Activated T-helper 1 cell treated with Interleukin-2 at 50 U/mL for 16 hours (primary cell): ENCODE data around the gene ARCN1.
"Not testable (repeated sequence)": the region's sequence is repeated elsewhere in the genome, so short reads cannot be mapped to it uniquely, and the experiment has no call there.

Source experiments
- DNase-seq: peaks from one replicate; pipeline ENCODE4 v3.0.0-alpha.2; 2020; ENCODE audit warnings: low read depth

The ARCN1 gene

GRCh38 chr11:118544647-118545010 lies 27.6 kb upstream of the ARCN1 start:
- no peak for DNase-seq

- DNase-seq = no peak
Measured at GRCh38 chr11:118545533-118545932, 26.7 kb upstream of the ARCN1 start.

GRCh38 chr11:118547132-118547531 lies 25.1 kb upstream of the ARCN1 start:
- DNase-seq = no peak

GRCh38 chr11:118552341-118552740 lies 19.9 kb upstream of the ARCN1 start:
- DNase-seq = no peak

GRCh38 chr11:118560806-118561205 lies 11.4 kb upstream of the ARCN1 start:
- DNase-seq = no peak

- no peak for DNase-seq
Measured at GRCh38 chr11:118565051-118565450, 7.2 kb upstream of the ARCN1 start.

- DNase-seq = no peak
Measured at GRCh38 chr11:118569670-118570069, 2.5 kb upstream of the ARCN1 start.

GRCh38 chr11:118570787-118571186 lies 1.4 kb upstream of the ARCN1 start:
- DNase-seq = no peak

GRCh38 chr11:118571701-118572060 lies 528 bp upstream of the ARCN1 start:
- not testable (repeated sequence) for DNase-seq

GRCh38 chr11:118572981-118573550 lies 857 bp downstream of the ARCN1 start:
- DNase-seq = no peak

DNA sequence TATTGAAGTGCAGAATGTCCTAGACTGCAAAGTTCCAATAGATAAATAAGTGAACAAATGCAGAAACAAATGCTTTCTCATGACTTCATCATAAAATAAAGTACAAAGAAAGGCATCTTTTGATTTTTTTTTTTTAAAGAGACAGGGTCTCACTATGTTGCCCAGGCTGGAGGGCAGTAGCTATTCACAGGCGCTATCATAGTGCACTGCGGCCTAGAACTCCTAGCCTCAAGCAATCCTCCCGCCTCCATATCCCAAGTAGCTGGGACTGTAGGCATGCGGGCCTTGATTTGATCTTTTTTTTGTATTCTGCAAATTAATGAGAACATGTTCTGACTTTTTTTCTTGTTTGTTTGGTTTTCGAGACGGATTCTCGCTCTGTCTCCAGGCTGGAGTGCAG lies 2.4 kb downstream of the ARCN1 start:
- no peak for DNase-seq

DNA sequence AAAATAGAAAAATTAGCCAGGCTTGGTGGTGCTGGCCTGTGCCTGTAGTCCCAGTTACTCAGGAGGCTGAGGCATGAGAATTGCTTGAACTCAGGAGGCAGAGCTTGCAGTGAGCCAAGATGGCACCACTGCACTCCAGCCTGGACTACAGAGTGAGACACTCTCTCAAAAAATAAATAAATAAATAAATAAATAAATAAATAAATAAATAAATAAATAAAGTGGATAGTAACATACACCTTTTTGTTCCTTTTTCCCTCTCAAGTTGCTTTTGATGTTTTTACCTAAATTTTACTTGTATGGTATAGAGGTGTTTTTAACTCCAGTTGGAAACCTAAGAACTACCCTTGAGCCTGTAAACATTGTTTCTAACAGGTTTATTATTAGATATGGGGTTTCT lies 5.8 kb downstream of the ARCN1 start:
- not testable (repeated sequence) for DNase-seq

DNA sequence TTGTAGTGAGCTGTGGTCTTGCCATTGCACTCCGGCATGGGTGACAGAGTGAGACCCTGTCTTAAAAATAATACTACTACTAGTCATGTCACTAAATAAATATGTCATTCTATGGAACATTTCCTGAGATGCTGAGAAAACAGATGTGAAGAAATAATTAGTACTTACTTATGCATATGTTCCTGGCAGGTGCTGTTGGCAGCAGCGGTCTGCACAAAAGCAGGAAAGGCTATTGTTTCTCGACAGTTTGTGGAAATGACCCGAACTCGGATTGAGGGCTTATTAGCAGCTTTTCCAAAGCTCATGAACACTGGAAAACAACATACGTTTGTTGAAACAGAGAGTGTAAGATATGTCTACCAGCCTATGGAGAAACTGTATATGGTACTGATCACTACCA lies 8.8 kb downstream of the ARCN1 start:
- no peak for DNase-seq

GRCh38 chr11:118587952-118588351 lies 15.7 kb downstream of the ARCN1 start:
- no peak for DNase-seq

GRCh38 chr11:118592616-118593367 lies 20.6 kb downstream of the ARCN1 start:
- no peak for DNase-seq

- DNase-seq = not testable (repeated sequence)
Measured at GRCh38 chr11:118594984-118595383, 22.8 kb downstream of the ARCN1 start.

GRCh38 chr11:118596224-118597146 lies 24.3 kb downstream of the ARCN1 start:
- DNase-seq = no peak

DNA sequence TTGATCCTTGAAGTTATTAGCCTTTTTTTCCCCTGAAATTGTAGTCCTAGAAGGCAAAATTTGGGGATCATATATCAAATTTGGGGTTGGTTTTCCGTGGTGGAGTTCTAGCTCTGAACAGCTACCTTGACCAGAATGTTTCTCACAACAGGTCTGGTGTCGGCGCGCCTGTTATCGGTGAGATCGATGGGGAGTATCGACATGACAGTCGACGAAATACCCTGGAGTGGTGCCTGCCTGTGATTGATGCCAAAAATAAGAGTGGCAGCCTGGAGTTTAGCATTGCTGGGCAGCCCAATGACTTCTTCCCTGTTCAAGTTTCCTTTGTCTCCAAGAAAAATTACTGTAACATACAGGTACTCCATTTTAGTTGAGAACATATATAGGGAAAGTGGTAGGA lies 25.3 kb downstream of the ARCN1 start:
- DNase-seq = no peak

GRCh38 chr11:118602331-118602730 lies 30.1 kb downstream of the ARCN1 start:
- no peak for DNase-seq

GRCh38 chr11:118603709-118604108 lies 31.5 kb downstream of the ARCN1 start:
- not testable (repeated sequence) for DNase-seq

DNA sequence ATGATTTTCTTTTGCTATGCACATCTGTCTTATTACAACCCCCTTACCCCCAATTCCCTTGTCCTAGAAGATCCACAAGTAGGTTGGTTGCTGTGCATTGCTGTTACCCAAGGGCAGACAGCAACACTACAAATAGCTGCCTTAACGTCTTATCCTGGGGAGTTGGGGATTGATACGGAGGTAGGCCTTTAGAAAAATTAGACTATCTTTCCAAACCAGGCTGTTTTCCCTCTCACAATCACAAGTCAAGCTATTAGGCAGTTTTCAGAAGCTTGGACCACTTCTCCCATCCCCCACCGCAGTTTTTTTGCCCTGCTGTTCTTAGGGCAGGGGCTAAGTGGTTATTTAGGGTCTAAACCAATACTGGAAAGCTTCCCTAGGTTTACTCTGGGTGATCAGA lies 32.4 kb downstream of the ARCN1 start:
- no peak for DNase-seq

GRCh38 chr11:118605116-118605867 lies 33.1 kb downstream of the ARCN1 start:
- DNase-seq = no peak
